Activated T-helper 9 cell treated with anti-CD3 and anti-CD28 coated beads, Interleukin-2, amount 50 U/mL, for 16 hours (primary cell): ENCODE measurements around the gene PRIMA1.

Source experiments
- DNase-seq: peaks from one replicate; pipeline ENCODE4 v3.0.0-alpha.2; 2020; ENCODE audit warnings: low read depth

Gene PRIMA1

DNA sequence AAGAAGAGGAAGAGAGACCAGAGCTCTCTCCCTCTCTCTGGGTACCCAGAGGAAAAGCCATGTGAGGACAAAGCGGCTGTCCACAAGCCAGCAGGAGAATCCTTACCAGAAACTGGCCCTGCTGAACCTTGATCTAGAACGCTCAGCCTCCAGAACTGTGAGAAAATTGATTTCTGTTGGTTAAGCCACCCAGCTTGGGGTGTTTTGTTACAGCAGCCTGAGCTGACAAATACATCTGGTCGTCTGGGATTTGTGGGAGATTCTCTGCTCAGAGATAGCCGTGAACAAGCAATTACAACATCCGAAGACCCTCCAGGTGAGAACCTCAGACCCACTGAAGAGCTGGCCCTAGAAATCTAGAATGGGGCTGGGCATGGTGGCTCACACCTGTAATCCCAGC, 6.5 kb upstream of the PRIMA1 start:
- DNase-seq: no peak

DNA sequence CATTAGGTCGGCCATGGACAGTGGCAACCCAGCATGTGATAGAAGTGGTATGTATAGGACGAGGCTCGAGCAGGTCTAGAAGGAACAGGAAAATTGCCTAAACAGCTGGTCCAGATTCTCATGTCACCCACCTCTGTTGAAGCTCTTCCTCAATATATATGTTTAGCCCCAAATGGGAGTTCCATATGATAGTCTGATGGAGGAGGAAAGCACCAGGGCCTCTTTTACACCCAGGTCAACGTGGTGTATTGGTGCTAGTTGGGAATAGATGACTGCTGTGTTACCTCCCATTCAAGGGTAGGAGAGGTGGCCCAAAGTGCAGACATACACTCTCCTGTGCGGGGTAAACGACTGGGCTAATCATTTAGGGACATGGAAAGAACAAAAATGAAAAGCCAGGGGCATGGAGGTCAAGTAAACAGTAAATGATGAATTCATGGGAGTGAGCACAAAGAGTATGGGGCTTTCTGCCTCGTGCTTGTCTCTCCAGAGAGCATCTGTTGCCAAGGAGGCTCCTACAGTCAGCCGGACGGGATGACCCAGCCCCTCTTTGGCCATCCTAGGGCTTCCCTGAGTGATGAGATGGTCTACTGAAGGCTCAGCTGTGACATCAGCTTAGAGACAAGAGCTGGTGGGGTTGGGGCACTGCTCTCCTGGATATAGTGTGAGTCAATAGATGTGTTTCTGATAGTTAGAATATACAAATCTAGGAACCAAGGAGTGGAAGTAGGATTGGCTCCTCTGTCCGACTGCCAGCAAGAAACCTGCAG, 5.5 kb upstream of the PRIMA1 start:
- DNase-seq: no peak

DNA sequence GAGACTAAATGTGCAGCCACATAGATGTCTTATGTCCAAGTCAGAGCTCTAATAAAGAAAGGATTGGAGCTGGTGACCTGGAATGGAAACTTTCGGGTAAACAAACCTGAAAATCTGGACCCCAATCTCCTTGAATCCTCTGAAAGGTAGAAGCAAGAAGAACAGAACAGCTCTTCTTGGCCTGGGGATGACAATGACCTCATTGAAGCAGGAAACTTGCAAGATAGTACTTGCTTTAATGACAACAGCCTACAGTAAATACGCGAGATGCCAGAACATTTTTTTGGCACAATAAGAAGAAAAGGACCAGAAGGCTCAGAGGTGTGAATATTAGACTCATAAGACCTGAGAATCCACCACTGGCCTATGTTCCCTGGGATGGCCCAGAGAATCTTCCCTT, 4.1 kb upstream of the PRIMA1 start:
- DNase-seq: no peak

DNA sequence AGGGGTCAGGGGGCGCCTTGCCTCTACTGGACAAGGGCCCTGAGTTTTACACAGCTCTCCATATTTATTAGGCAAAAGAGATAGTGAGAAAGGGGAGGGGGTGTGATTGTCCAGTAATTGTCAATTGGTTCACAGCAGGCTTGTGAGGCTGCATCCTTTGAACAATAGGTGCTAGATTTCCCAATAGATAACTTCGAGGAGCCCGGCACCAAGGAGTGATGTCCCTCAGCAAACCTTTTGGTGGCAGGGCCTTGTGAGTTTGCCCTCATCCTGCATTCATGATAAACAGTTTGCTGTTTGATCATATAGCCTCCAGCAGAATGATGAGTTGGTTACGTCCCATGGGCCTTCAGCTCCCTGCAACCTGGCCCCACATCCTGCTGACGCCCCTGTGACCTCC, 2.7 kb upstream of the PRIMA1 start:
- DNase-seq: no peak

DNA sequence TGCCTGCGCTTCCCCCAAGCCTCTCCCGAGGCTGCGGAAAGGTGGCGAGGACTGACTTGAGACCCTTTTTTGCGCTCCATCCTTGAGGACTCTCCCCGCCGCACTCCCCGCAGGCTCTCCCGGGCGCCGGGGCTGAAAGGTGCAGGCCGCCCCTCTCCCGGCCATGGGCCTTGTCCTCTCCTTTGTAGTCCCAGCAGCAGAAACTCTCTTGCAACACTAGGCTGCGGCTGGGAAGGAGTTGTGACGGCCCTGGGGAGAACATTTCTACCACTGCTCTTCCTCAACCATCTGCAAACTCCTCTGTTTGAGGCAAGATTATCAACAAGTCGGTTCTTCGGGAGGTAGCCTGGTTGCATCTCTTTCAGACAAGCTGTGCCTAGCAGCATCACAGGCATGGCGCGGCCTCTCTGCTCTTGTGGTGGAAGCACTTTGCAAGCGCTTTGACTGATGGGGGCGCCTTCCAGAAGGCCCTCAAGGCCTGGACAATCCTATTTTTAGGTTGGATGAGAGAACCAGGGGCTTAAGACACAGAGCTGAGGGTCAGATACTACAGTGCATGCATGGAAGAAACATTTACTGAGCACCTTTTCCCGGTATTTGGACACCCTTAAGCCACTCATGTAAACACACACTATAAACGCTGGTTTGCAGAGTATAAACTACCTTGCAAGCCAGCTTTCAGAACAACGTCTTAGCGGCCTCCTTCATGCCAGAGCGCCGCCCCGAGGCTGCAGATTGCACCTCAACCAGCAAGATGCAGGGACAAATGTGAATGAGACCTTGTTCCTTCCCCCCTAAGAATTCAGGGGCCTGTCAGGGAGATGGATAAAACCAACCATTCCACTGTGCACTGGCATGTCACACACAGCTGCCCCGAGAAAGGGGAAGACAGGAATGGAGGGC, 1.2 kb upstream of the PRIMA1 start:
- no peak for DNase-seq

DNA sequence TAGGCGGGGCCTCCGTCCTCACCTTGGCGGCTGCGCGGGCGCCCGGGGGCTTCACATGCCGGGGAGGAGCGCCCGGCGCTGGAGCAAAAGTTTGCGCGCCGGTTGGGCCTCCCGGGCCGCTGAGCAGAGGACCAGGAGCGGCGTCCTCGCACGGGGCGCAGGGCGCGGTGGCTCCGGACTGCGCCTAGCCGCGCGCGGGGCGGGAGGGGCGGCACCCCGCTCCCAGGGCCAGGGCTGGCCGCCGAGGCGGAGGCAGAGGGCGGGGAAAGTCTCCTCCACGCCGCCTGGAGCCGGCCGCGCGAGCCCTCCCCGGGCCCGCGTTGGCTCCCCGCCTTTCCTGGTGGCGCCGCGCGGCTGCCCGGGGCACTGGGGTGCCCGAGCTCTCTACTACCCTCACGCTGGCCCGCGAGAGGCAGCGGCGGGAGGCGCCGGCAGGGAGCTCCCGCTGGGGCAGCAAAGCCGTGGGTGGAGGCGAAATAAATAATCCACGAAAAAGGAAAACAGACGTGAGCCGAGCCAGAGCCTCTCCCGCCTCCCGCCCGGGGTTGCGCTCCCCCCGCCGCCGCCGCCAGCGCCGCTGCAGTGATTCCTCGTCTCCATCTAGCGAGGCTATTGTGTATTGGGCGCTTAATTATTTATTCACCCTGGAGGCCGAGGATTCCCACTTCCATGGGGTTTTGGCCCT, 400 bp upstream of the PRIMA1 start:
- no peak for DNase-seq

DNA sequence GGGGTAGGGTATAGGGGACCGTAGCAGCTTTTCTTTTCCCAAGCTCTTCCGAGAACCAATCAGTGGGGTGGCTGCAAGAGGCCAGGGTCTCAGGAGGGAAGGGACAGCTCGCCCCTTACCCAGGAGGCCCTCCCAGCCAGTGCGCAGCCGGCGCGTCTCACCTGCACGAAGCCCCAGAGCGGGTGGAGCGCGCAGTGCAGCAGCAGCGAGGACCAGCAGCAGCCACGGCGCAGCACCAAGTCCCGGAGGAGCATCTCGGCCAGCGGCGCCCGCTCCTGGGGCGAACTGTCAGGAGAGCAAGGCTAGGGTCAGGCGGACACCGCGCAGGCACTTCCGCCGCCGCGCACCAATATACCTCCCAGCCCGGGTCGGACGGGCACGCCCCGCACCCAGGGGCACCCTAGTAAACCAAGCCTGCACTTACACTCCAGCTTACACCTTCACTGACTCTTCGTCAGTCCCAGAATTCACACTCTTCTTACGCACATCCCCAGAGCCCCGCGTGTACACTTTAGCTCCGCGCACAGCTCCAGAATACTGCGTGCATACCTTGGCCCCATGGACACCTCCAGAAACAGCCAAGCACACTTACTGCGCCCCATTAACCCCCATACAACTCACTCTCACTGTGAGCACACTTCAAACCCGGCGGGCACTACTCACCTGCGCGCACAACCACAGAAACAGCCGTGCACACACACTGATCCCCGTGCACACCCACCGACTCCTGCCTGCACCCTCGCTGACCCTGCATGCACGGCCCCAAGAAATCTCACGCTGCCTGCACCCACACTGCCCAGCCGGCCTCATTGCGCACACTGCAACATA, 606 bp downstream of the PRIMA1 start:
- DNase-seq: no peak

DNA sequence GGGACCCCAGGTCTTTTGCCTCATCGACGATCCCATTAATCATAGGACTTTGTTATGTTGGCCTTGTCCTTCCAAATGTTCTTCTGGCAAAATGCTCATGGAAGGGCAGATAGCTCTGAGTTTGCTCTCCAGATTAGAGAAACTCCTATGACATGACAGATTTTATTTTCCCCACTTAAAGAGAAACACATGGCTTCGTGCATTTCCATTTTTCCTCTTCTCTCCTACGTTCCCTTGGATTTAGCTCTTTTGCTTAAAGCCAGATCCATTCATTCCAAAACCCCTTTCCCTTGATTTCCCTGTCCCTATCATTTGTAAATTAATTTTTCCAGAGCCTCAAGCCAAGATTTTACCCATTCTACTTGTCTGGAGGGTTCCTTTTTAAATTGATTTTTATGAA, 2.9 kb downstream of the PRIMA1 start:
- no peak for DNase-seq

DNA sequence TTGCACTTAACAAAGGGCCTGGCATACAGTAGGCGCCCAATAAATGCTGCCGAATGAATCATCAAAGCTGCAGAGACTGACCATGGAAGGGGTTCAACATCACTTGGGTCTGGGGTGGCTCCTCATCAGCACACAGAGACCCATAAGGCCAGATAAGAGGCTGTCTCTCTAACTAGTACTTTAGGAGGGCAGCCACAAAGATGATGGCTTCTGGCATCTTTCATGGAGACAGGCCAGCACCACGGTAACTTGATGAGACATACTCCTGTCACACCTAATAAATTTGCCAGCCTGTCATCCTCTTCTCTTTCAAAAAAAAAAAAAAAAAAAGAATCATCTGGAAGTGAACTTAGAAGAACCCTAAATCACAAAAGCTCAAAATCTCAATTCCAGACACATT, 3.4 kb downstream of the PRIMA1 start:
- DNase-seq: no peak

DNA sequence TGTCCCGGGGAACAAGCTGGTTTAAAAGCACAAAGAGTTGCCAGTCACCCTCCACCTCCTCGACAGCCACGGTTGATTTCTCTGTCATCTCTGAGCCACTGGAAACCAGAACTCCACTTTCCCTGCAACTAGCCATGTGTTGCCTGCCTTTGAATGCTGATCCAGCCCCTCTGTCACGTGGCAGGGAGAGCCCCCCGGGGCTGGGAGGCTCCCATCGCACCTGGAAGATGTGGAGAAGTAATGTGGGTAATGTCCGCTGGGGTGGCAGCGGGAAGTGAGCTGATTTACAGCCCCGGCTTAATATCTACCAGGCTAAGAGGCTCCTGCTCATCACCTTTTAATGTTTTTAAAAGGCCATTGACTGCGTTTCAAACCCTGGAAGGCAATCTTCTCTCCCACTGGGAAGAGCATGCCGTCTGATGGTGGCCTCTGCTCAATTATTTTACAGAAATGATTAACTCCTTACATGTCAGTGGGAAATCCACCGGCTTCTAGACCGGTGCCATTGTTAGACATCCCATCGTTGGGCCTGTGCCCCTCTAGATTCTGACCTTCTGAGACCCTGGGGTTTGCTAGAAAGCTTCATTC, 7.4 kb downstream of the PRIMA1 start:
- DNase-seq: no peak

DNA sequence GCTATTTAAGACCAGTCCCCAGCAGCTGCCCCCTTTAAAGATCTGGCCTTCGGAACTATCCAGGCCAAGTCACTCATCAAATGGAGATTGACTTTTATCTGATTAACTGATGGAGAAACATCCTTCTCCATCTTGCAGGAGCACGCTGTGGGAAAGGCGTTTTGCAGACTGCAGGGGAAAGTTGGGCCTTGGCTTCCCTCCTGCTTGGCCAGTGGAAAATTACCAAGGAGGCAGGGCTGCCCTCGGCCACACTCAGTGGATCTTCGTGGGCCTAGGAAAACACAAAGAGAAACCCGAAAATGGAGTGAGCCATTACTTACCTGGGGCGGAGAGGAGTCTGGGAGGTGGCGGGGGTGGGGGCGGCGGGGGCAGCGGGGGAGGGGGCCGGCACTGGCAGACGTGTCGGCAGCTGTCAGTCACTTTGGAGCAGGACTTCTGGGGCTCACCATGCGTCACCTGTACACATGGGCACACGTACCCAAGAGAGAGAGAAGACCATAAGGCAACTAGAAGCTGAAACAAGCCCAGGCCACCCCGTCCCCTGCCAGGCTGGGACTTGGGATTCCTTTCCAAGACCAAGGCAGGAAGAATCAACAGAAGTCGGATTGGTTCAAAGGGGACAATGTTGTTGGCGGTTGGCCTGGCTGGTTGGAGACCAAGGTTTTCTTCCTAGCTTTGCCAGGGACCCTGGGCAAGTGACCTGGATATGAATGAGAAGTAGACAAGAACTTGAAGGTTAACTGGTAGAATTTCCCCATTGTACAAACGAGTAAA, 9.2 kb downstream of the PRIMA1 start:
- no peak for DNase-seq

DNA sequence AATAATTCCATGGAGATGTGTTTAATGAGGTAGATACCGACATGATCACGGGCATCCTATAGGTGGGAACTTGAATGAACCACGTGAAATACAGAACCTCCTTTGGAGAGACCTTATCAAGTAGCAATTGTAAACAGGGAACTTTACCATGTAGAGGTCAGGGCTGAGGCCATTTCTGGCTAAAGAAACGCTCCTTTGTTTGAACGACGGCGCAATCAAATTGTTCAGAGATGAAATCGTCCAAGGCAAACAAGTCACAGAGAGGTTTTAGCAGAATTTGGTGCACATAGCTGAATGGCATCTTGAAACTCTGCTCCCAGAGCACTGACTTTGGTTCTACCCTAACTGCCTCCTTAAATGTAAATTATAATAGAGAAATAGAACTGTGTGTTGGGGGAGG, 9.8 kb downstream of the PRIMA1 start:
- DNase-seq: no peak

DNA sequence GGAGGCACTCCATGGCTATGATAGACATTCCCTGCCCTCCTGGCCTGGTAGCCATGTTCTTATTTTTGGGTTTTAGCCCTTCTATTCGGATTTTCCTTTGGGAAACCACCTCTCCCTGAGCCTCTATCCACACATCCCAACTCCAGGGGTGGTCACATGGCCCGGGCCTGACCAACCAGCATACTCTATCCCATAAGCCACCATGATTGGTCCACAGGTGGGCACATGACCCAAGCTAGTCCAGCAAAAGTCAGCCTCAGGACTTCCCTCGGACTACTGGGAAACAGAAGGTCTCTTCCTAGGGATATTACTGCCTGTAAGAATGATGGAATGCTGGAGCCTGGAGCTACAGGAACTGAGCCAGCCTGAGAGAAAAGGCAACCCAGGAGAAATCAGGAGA, 12.5 kb downstream of the PRIMA1 start:
- no peak for DNase-seq

DNA sequence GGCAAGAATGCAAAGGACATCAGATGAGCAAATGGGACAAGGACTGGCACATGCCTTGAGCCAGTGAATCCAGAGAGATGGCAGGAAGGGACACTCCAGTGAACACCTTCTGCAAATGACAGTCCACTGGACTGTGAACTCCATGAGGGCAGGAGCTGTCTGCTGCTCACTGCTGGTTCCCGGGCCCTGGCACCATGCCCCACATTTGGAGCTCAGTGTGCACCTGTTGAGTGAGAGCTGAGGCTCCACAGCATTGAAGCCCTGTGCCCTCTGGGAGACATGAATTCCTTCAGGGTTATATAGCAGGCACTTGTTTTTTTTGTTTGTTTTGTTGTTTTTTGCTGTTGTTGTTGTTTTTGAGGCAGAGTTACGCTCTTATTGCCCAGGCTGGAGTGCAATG, 13.1 kb downstream of the PRIMA1 start:
- no peak for DNase-seq

DNA sequence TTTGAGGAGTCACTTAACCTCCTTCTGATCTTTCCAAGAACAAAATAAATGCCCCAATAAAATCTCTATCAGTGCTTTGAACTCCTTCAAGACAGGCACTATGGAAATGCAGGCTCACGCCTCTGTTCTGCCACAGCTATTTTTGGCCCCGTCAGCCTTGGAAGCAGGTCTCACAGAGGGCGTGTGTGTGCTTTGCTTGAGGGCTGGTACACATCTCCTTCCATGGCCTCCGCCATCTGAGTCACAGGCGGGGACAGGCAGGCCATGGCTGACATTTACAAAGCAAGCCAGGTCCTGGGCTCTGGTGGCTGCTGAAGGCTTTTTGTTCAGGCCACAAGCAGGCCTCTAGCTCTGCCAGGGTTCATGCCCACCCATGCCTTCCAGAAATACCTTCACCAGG, 16.0 kb downstream of the PRIMA1 start:
- DNase-seq: no peak

DNA sequence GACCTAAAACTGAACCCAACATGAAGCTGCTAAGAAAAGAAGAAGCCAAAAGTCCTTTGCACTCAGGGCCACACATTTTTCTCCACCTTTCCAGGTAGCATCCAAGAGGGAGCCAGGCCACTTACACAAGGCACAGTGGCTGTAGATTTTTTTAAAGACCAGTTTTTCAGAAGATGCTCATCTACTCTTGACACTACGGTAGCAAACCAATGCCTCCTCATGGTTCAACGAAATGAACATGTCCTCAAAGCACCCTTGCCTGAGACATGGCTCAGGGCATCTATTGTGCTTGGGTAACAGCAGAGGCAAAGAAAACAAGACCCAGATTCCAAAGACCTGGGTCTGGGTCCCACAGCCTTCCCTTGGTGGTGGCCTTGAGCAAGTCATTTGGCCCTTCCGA, 22.3 kb downstream of the PRIMA1 start:
- no peak for DNase-seq

DNA sequence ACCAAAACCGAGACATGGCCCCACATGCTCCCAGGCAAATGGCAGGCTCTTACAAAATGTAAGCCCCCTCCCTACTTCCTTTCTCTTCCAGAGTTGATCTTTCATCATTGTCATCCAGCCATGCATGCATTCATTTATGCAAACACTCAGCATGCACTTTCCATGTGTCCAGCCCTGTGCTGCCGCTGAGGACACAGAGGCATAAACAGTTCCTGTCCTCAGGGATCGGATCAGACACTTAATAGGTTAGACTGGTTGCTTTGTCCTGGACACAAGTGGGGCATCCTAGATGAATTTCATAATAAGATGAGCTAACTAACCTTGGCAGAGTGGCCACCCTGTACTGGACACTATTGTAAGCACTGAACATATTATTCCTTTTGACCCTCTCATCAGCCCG, 23.1 kb downstream of the PRIMA1 start:
- no peak for DNase-seq

DNA sequence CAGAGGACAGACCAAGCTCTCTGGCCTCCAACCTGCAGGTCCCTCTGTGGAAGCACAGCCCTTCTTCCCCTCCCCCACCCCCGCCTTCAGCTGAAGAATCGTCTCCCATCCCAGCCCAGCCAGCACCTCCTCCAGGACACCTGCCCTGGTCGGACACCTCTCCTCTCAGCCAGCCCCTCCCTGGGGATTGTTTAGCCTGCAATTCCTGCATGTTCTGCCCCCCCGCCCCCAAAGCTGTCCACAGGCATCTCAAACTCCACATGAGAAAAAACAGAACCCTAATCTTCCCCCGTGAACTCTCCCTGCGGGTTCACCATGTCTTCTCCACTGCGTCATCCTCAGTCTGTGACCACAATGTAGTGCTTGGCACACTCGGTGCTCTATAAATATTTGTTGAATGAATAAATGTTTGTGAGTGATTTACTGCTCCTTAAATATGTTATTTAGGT, 24.1 kb downstream of the PRIMA1 start:
- DNase-seq: no peak

DNA sequence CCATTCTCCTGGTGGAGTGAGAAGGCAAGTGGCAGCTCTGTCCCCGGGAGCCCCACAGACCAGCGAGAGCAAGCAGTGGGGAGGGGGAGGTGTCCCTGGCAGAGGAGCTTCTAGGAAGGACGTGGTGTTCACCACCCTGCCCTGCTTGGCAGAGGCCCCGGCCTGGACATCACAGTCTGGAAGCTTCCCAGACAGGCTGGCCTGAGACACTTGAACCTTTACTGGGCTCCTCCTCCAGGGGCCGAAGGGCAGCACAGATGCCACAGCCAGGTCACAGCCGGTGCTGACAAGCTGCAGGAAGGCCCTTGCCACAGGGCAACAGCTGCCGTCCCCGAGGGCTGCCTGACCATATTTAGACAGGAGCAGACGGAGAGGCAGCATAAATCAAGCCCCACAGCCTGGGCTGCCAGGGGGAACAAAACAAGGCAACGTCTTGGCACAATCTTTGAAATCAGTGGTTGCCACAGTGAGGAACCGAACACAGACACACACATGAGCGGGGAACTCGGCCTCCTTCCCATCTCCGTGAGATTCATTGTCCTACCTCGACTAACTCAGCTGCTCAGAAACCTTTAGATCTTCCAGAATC, 28.5 kb downstream of the PRIMA1 start:
- DNase-seq: no peak

DNA sequence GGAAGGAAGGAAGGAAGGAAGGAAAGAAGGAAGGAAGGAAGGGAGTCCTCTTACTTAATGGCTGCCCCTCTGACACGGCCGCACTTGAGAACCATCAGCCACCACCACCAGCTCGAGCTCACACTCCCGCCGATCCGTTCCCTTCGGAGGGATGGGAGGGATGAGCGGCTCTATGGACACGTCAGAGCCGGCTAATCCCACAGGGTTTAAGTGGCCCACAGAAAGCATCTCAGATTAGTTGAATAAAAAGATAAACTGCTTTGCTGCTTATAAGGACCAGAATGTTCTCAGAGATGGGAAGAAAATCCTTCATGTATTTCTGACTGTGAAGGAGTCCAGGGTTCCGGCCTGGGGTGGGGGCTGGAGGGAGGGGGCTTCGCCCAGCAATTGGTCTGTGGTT, 31.1 kb downstream of the PRIMA1 start:
- no peak for DNase-seq
